ENCODE data around the gene ALG3. TPM values are rescaled to one million over a fixed set of nuclear protein-coding genes. Genes with fewer than 3 reads are reported as not detected.

The ALG3 gene
- total RNA-seq, 4 donors from 2014 or later, result 36.6 to 63.0 (median 59.2) TPM

GRCh38 chr3:184218814-184219213 is 29.9 kb downstream of the ALG3 start:
- TF ChIP-seq POLR2A (IDR thresholded peaks at IDR 0.05) (no peak), CTCF (IDR thresholded peaks at IDR 0.05) (no peak), POLR2AphosphoS5 (IDR thresholded peaks at IDR 0.05) (no peak)
- H3K36me3 ChIP-seq, result no peaks in the 10 kb centered on the region
- H3K4me1 ChIP-seq, result no peaks in the 10 kb centered on the region
- H3K27me3 ChIP-seq, result peaks cover 9% of the 10 kb centered on the region
- no peak overlapping the region for H3K27ac ChIP-seq
- H3K9me3 ChIP-seq, result no peaks in the 10 kb centered on the region
- 54% methylated on average over 4 of the region's 4 CpGs for WGBS
- no peak for DNase-seq (ENCODE audit: low spot score in 2 of 2)
- H3K4me3 ChIP-seq, result no peak overlapping the region

GRCh38 chr3:184211718-184212117 is 37.0 kb downstream of the ALG3 start:
- TF ChIP-seq EP300 (IDR thresholded peaks at IDR 0.05), result no peak
- TF ChIP-seq POLR2A (IDR thresholded peaks at IDR 0.05), result no peak
- TF ChIP-seq POLR2AphosphoS5 (IDR thresholded peaks at IDR 0.05), result no peak
- TF ChIP-seq CTCF (IDR thresholded peaks at IDR 0.05), result no peak
- Histone ChIP-seq H3K36me3 (no peaks in the 10 kb centered on the region), H3K27ac (no peak overlapping the region), H3K27me3 (peaks cover 7% of the 10 kb centered on the region), H3K9me3 (no peaks in the 10 kb centered on the region), H3K4me3 (no peak overlapping the region), H3K4me1 (no peaks in the 10 kb centered on the region)
- 68% methylated on average over 5 of the region's 5 CpGs for WGBS
- no peak for DNase-seq (ENCODE audit: low spot score in 2 of 2)

- no peak for DNase-seq (ENCODE audit: low spot score in 2 of 2)
- Histone ChIP-seq H3K36me3 (no peaks in the 10 kb centered on the region), H3K4me1 (no peaks in the 10 kb centered on the region), H3K4me3 (no peak overlapping the region), H3K9me3 (no peaks in the 10 kb centered on the region), H3K27ac (no peak overlapping the region), H3K27me3 (peaks cover 9% of the 10 kb centered on the region)
- TF ChIP-seq POLR2A (IDR thresholded peaks at IDR 0.05) (no peak), POLR2AphosphoS5 (IDR thresholded peaks at IDR 0.05) (no peak), EP300 (IDR thresholded peaks at IDR 0.05) (no peak), CTCF (IDR thresholded peaks at IDR 0.05) (no peak)
- 70% methylated on average over 5 of the region's 5 CpGs for WGBS
Measured at GRCh38 chr3:184211297-184211696, 37.5 kb downstream of the ALG3 start.

- Histone ChIP-seq H3K27me3 (peaks cover 15% of the 10 kb centered on the region), H3K9me3 (no peaks in the 10 kb centered on the region), H3K4me3 (no peak overlapping the region), H3K36me3 (no peaks in the 10 kb centered on the region), H3K27ac (no peak overlapping the region), H3K4me1 (no peaks in the 10 kb centered on the region)
- no peak for DNase-seq (ENCODE audit: low spot score in 2 of 2)
- WGBS, result 52% methylated on average over 11 of the region's 11 CpGs
- no peak for TF ChIP-seq EP300 (IDR thresholded peaks at IDR 0.05)
- TF ChIP-seq POLR2AphosphoS5 (IDR thresholded peaks at IDR 0.05), result no peak
- TF ChIP-seq POLR2A (IDR thresholded peaks at IDR 0.05), result no peak
- TF ChIP-seq CTCF (IDR thresholded peaks at IDR 0.05), result no peak
Measured at GRCh38 chr3:184209146-184209923, 39.4 kb downstream of the ALG3 start.

GRCh38 chr3:184203526-184203925 is 45.2 kb downstream of the ALG3 start:
- WGBS, result 79% methylated on average over 8 of the region's 8 CpGs
- H3K27ac ChIP-seq, result no peak overlapping the region
- TF ChIP-seq POLR2AphosphoS5 (IDR thresholded peaks at IDR 0.05), result no peak
- no peak for TF ChIP-seq CTCF (IDR thresholded peaks at IDR 0.05)
- TF ChIP-seq POLR2A (IDR thresholded peaks at IDR 0.05), result no peak
- TF ChIP-seq EP300 (IDR thresholded peaks at IDR 0.05), result no peak

More at GRCh38 chr3:184203526-184203925, 45.2 kb downstream of the ALG3 start:
- Histone ChIP-seq H3K4me3 (no peak overlapping the region), H3K4me1 (no peaks in the 10 kb centered on the region), H3K9me3 (no peaks in the 10 kb centered on the region), H3K36me3 (no peaks in the 10 kb centered on the region), H3K27me3 (peaks cover 15% of the 10 kb centered on the region)
- DNase-seq (ENCODE audit: low spot score in 2 of 2), result no peak

All from suprapubic skin (tissue), 4 donors.